ENCODE measurements around the gene KCNMB2.

DNA sequence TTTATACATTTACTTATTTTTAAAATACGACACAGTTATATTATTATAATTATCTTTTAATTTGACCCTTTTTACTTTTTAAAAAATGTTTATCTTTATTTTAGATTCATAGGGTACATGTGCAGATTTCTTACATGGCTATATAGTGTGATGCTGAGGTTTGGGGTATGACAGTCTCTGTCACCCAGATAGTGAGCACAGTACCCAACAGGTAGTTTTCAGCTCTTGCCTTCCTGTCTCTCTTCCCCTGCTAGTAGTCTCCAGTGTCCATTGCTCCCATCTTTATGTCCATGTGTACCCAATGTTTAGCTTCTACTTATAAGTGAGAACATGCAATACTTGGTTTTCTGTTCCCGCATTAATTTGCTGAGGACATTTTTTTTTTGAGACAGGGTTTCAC, 21.8 kb upstream of the KCNMB2 start:
- TF ChIP-seq, protein P1, sequence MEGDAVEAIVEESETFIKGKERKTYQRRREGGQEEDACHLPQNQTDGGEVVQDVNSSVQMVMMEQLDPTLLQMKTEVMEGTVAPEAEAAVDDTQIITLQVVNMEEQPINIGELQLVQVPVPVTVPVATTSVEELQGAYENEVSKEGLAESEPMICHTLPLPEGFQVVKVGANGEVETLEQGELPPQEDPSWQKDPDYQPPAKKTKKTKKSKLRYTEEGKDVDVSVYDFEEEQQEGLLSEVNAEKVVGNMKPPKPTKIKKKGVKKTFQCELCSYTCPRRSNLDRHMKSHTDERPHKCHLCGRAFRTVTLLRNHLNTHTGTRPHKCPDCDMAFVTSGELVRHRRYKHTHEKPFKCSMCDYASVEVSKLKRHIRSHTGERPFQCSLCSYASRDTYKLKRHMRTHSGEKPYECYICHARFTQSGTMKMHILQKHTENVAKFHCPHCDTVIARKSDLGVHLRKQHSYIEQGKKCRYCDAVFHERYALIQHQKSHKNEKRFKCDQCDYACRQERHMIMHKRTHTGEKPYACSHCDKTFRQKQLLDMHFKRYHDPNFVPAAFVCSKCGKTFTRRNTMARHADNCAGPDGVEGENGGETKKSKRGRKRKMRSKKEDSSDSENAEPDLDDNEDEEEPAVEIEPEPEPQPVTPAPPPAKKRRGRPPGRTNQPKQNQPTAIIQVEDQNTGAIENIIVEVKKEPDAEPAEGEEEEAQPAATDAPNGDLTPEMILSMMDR (IDR thresholded peaks at IDR 0.05; ENCODE audit: poor library complexity) = no peak
- TF ChIP-seq EZH2 (IDR thresholded peaks at IDR 0.05; ENCODE audit: borderline replicate concordance) = no peak

Data from hepatocyte (in vitro differentiated cells).